ENCODE results near the gene TRIM66. TPM values are rescaled to one million over a fixed set of nuclear protein-coding genes. Genes with fewer than 3 reads are reported as not detected.
"Not testable (repeated sequence)": the region's sequence is repeated elsewhere in the genome, so short reads cannot be mapped to it uniquely, and the experiment has no call there.

The TRIM66 gene
- total RNA-seq, 1 donor from 2014 or later, result 15.0 TPM

DNA sequence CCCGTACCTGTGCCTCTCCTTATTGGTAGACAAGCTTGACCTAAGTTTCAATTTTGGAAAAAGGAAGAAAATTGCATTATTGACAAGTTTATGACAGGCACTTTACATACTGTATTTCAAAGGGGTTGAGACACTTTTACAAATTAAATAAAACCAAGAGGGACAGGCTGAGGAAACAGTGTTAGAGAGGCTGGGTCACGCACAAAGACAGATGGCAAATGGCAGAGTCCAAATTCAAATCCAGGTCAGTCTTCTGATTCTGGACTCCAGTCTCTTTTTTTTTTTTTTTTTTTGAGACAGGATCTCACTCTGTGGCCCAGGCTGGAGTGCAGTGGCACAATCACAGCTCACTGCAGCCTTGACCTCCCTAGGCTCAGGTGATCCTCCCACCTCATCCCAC, 10.1 kb downstream of the TRIM66 start:
- TF ChIP-seq, protein P1, sequence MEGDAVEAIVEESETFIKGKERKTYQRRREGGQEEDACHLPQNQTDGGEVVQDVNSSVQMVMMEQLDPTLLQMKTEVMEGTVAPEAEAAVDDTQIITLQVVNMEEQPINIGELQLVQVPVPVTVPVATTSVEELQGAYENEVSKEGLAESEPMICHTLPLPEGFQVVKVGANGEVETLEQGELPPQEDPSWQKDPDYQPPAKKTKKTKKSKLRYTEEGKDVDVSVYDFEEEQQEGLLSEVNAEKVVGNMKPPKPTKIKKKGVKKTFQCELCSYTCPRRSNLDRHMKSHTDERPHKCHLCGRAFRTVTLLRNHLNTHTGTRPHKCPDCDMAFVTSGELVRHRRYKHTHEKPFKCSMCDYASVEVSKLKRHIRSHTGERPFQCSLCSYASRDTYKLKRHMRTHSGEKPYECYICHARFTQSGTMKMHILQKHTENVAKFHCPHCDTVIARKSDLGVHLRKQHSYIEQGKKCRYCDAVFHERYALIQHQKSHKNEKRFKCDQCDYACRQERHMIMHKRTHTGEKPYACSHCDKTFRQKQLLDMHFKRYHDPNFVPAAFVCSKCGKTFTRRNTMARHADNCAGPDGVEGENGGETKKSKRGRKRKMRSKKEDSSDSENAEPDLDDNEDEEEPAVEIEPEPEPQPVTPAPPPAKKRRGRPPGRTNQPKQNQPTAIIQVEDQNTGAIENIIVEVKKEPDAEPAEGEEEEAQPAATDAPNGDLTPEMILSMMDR (IDR thresholded peaks at IDR 0.05), result no peak
- no peaks in the 10 kb centered on the region for H3K27me3 ChIP-seq
- H3K4me1 ChIP-seq, result peaks cover 8% of the 10 kb centered on the region
- no peak for ATAC-seq
- intact Hi-C loops (cut with DNase I), result no loop called here
- H3K27ac ChIP-seq, result peak overlapping the region; percentile 26
- DNase-seq, result no peak
- no peaks in the 10 kb centered on the region for H3K9me3 ChIP-seq
- peaks cover 34% of the 10 kb centered on the region for H3K36me3 ChIP-seq
- no peak overlapping the region for H3K4me3 ChIP-seq

DNA sequence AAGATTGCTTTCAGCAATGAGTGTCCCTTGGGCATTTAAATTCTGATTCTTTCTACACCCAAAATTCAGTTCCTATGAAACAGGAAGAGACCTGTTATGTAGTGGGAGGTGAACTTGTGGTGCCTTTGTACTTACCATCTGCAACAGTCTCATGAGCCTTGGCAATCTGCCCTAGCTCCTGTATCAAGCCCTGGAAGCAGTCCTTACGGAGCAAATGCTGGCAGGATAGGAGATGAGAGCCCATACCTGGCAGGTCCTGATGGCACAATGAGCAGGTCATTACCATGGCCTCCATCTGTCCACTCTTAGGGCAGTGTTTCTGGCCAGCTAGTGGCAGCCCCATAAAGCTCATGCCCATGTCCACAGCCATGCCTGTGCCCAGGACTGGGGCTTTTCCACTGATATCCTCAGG, 10.8 kb downstream of the TRIM66 start:
- TF ChIP-seq, protein P1 (IDR thresholded peaks at IDR 0.05), result no peak
- ATAC-seq, result peak; percentile 19
- Histone ChIP-seq H3K4me1 (peaks cover 8% of the 10 kb centered on the region), H3K4me3 (no peak overlapping the region), H3K27ac (peak overlapping the region; percentile 26), H3K9me3 (no peaks in the 10 kb centered on the region), H3K27me3 (no peaks in the 10 kb centered on the region), H3K36me3 (peaks cover 31% of the 10 kb centered on the region)
- intact Hi-C loops (cut with DNase I), result no loop called here
- DNase-seq, result no peak

DNA sequence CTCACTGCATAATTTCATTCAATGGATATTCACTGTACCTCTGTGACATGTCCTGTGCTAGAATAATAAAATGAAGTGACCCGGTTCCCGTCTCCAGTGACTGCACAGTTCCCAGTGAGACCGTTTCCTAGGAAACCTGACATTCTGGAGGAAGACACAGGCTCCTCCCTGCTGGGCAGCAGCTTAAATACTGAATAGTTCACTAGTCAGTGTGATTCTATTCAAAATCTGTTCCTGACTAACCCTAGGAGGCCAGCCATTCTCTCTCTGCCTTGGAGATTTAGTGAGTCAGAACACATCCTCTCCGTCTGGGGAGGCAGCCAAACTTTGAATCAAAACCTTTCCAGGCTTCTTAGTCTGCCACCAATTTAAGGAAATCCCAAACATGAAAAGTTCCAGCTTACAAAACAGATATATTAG, 11.3 kb downstream of the TRIM66 start:
- peak overlapping the region; percentile 26 for H3K27ac ChIP-seq
- no peak overlapping the region for H3K4me3 ChIP-seq

DNA sequence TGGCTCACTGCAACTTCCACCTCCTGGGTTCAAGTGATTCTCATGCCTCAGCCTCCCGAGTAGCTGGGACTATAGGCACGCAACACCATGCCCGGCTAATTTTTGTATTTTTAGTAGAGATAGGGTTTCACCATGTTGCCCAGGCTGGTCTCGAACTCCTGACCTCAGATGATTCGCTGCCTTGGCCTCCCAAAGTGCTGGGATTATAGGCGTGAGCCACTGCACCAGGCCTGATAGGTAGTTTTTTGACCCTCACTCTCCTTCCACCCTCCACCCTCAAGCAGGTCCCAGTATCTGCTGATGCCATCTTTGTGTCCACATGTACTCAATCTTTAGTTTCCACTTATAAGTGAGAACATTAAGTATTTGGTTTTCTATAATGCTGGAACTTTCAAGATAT, 12.4 kb downstream of the TRIM66 start:
- intact Hi-C loops (cut with DNase I); DNase-seq; H3K4me3 ChIP-seq; H3K9me3 ChIP-seq; ATAC-seq; H3K4me1 ChIP-seq; H3K27ac ChIP-seq; H3K27me3 ChIP-seq: not testable (repeated sequence)
- H3K36me3 ChIP-seq, result peaks cover 31% of the 10 kb centered on the region

More for the DNA sequence above, 11.3 kb downstream of the TRIM66 start:
- Histone ChIP-seq H3K27me3 (no peaks in the 10 kb centered on the region), H3K9me3 (no peaks in the 10 kb centered on the region), H3K36me3 (peaks cover 31% of the 10 kb centered on the region), H3K4me1 (peaks cover 8% of the 10 kb centered on the region)
- ATAC-seq, result peak; percentile 56
- intact Hi-C loops (cut with DNase I), result no loop called here
- no peak for DNase-seq
- TF ChIP-seq, protein P1 (IDR thresholded peaks at IDR 0.05), result no peak

DNA sequence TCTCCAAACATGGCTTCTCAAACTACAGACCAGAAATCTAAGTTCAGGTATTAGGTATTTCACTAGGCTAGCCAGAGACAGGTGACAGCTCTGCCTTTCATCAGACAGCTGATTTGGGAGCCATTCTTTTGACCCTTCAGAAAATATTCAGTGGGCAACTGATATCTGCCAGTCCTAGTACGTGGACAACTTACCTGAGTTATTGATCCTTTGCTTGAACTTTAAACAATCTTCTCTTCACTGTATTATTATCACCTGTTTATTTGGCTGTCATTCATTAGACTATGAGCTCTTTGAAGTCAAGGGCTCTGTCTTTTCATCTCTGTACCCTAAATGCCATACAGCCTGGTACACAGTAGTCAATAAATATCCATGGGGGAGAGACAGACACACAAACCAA, 17.2 kb downstream of the TRIM66 start:
- DNase-seq, result no peak
- ATAC-seq, result no peak
- Histone ChIP-seq H3K27ac (no peak overlapping the region), H3K4me1 (no peaks in the 10 kb centered on the region), H3K4me3 (no peak overlapping the region), H3K36me3 (peaks cover 6% of the 10 kb centered on the region), H3K27me3 (no peaks in the 10 kb centered on the region), H3K9me3 (no peaks in the 10 kb centered on the region)
- intact Hi-C loops (cut with DNase I), result no loop called here
- TF ChIP-seq, protein P1 (IDR thresholded peaks at IDR 0.05), result no peak

DNA sequence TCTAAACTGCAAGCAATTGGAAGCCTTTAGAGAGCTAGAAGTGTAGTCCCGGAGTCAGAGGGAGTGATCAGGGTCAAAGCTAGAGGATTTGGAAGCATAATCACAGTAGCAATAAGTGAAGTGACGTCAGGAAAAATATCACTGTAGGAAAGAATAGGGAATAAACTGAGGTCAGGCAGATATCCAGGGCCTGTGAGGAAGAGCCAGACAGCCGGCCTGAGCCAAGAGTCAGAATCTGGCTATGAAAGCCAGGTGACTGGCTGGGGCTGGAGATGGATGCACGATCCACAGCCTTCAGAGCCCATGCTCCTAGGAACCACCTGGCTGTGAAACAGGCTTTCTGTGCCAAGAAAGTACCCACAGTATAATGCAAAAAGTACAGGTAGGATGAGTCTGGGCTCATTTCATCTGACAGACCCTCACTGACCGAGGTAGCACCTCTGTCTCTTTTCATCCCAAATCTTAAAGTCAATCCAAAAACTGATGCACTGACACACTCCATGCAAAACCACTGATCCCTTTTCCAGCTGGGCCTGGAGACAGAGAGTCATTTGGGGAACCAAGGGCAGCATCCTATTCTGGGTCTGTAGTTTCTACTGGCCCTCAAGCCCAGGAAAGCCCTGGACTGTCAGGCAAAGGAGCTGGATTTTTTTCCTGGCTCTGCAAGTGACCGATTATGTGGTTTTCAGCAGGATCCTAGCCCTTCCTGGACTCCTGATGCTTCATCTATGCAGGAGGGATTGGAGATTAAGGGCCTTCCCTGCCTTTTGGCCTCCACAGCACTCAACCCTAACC, 21.3 kb downstream of the TRIM66 start:
- no peaks in the 10 kb centered on the region for H3K4me1 ChIP-seq
- intact Hi-C loops (cut with DNase I), result no loop called here
- DNase-seq (no peak), ATAC-seq (no peak)
- no peak overlapping the region for H3K4me3 ChIP-seq
- no peaks in the 10 kb centered on the region for H3K9me3 ChIP-seq
- no peaks in the 10 kb centered on the region for H3K36me3 ChIP-seq
- TF ChIP-seq, protein P1 (IDR thresholded peaks at IDR 0.05), result no peak
- no peaks in the 10 kb centered on the region for H3K27me3 ChIP-seq
- no peak overlapping the region for H3K27ac ChIP-seq
